ENCODE results near the gene BTN1A1.
A peak's percentile ranks its signal among the peaks of the same experiment; 100 is the strongest.
"Not testable (repeated sequence)": the region's sequence is repeated elsewhere in the genome, so short reads cannot be mapped to it uniquely, and the experiment has no call there.

BTN1A1 gene, protein sequence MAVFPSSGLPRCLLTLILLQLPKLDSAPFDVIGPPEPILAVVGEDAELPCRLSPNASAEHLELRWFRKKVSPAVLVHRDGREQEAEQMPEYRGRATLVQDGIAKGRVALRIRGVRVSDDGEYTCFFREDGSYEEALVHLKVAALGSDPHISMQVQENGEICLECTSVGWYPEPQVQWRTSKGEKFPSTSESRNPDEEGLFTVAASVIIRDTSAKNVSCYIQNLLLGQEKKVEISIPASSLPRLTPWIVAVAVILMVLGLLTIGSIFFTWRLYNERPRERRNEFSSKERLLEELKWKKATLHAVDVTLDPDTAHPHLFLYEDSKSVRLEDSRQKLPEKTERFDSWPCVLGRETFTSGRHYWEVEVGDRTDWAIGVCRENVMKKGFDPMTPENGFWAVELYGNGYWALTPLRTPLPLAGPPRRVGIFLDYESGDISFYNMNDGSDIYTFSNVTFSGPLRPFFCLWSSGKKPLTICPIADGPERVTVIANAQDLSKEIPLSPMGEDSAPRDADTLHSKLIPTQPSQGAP

DNA sequence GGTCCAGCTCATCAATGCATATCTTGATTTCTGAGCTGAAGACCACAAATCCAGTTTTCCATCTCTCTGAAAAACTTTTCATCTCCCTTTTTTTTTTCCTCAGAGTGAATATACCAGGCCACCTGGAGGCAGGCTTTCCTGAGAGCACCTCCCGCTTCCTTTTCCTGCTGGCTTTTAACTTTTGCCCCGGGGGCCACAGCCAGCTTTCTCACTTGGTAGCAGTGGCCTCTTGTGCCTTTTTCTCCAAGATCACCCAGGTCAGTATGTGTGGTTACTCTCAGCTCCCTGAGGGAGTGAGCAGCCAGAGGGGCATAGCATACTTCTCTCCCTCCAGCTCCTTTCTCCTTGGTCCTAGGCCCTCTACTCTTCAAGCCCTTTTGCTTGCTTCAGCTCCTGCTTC lies at the start of gene BTN1A1:
TSS of gene BTN1A1 (plus strand) at position 202 of the 400 bp plus-strand sequence. CDS start 984 bp downstream, outside the sequence.
- DNase-seq, result no peak

DNA sequence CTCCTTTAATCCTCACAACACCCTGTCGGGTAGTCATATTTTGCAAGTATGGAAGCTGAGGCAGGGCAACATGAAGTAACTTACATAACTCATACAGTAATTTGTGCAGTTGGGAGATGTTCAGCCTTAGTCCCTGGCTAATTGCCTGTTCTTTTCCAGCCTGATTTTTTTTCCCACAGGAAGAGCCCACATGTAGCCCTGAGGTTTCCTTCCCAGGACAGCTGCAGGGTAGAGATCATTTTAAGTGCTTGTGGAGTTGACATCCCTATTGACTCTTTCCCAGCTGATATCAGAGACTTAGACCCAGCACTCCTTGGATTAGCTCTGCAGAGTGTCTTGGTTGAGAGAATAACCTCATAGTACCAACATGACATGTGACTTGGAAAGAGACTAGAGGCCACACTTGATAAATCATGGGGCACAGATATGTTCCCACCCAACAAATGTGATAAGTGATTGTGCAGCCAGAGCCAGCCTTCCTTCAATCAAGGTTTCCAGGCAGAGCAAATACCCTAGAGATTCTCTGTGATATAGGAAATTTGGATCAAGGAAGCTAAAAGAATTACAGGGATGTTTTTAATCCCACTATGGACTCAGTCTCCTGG lies 47.4 kb upstream of the BTN1A1 start:
- no peak for DNase-seq

DNA sequence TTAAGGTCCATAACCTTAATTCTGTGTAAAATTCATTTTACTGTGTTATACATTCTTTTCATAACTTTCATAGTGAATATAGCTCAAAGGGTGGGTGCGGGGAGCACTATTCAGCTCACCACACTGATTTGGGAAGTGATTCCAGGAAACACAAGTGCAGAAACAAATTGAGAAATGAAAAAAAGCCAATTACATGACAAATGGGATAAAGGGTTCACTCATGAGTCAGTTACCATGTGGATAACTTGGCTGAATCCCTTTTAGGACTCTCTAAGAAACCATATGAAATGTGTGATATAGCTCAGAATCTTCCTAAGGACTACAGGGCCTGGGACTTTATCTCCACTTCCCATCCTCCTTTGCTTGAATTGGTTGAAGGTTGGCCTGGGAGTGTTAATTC lies 45.5 kb upstream of the BTN1A1 start:
- no peak for DNase-seq

DNA sequence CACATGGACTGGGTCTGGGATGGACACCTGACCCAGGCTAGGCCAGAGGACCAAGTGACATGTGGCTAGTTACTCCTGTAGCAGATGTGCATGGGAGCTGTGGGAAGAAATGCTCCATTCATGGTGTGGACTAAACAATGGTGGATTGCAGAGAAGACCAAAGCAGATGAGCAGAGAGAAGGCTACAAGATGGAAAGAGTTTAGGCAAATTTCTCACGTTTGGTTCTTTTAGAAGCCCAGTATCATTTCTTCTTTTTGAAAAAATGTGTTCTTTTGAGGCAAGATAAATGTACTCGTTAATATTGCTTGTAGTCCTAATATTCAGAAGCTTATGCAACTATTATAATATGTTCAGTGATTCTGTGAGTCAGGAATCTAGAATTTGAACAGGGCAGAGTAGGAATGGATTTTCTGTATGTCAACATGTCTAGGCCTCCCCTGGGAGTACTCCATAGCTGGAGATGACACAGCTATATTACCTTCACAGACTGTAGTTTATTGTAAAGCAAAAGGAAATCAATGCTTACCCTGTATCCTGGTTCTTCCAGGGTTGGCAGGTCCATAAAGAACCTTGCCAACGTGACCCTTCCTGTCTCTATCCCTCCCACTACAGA lies 44.6 kb upstream of the BTN1A1 start:
- no peak for DNase-seq

DNA sequence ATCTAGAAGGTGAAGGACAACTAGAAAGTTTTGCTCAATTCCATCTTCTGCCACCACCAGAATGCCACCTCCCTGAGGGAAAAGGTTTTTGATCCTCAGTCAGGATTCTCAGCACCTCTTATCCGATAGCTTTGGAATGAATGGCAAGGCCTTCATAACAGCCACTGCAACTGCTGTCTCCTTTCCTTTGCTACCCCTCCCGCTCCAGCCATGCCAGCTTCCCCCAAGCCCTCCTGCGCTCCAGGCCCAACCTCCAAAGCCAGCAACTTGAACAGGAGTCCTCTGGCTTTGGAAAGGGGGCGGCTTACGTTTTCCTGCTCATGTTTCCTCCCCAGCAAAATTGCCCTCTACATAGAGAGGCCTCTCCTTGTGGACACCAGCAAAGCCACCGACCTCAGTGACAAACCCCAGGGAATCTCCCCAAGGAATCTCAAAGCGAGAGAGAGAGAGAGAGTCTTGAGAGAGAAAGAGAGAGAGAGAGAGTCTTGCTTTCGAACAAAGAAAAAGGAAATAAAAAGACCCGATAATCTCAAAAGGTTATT lies 42.8 kb upstream of the BTN1A1 start:
- DNase-seq, result peak; percentile 75

DNA sequence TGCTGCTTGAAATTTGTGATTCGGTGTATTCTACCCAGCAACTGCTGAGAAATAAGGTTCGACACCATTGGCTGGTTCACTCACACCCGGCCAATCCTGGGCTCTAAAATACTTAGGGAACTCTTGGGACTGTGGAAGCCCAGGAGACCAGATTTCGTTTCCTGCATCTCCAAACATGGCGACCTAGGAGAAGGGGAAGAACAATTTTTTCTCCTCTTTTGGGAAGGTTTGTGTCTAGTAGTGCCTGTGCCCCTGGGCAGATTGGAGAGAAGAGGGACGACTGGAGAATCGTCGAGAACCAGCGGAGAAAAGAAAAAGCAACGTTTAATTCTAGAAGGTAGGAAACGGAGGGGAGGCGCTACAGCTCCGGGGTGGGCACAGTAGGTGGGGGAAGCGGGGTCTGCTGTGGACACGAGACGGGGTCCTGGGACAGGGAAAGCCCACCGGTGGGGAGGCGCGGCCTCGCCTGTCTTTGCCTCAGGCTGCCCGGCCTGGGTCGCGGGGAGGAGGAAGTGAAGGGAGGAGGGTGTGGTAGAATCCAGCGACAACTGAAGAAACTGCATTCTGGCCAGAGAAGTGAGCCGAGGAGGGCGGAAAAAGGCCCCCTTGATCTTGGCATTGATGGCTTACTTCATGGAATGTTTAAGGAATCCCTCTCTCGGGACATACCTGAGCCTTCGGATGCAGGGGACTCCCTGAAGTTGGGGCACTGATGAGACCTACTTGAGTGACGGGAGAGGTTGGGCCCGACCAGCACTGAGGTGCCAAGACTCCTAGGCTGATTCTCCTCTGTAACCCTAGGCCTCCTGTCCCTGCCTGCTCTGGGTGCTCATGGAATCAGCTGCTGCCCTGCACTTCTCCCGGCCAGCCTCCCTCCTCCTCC lies 42.1 kb upstream of the BTN1A1 start, which contains the start of gene BTN2A1:
TSS of gene BTN2A1 (plus strand) at position 150 of the 883 bp plus-strand sequence. CDS start at position 832, 682 bp downstream.
- peak; percentile 92 for DNase-seq

DNA sequence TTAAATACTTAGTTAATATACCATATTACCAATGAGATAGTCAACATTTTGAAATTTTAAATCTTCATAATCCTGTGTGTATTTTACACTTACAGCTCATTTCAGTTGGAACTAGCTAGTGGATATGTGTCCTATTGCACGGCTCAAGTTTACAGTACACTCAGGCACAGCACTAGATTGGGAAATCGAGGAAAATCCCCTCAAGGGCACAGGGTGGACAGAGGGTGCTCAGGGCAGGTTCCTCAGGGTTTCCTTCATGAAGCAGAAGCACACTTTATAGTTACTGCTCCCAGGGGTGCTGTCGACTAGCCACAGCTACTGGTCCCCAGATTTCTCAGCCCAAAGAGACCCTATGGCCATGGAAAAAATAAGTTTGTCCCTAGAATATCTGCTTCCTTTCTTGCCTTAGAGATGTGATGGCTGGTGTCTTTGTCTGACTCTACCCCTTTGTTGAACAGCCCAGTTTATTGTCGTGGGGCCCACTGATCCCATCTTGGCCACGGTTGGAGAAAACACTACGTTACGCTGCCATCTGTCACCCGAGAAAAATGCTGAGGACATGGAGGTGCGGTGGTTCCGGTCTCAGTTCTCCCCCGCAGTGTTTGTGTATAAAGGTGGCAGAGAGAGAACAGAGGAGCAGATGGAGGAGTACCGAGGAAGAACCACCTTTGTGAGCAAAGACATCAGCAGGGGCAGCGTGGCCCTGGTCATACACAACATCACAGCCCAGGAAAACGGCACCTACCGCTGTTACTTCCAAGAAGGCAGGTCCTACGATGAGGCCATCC lies 40.9 kb upstream of the BTN1A1 start:
- DNase-seq, result no peak

DNA sequence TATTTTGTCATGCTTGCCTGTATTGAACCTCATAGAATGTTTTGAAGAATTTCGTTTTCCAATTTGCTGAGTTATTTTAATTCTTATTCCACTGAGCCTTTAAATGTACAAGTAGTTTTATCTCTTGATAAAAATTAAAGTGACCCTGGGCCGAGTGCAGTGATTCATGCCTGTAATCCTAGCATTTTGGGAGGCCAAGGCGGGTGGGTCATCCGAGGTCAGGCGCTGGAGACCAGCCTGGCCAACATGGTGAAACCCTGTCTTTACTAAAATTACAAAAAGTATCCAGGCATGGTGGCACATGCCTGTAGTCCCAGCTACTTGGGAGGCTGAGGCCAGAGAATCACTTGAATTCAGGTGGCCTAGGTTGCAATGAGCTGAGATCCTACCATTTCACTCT lies 38.8 kb upstream of the BTN1A1 start:
- not testable (repeated sequence) for DNase-seq

DNA sequence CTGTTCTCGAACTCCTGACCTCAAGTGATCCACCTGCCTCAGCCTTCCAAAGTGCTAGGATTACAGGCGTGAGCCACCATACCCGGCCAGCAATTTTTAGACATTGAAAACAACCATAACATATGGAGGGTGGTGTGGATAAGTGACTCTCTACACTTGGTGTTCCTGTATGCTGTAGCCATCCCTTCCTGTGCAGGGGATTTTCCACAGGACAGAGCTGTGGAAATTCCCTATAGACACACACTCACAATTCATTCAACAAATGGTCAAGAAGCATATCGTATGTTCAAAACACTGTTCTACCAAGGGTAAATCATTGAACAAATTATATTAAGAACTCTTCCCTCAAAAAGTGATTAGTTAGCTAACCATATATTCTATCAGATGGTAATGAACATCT lies 36.1 kb upstream of the BTN1A1 start:
- no peak for DNase-seq

DNA sequence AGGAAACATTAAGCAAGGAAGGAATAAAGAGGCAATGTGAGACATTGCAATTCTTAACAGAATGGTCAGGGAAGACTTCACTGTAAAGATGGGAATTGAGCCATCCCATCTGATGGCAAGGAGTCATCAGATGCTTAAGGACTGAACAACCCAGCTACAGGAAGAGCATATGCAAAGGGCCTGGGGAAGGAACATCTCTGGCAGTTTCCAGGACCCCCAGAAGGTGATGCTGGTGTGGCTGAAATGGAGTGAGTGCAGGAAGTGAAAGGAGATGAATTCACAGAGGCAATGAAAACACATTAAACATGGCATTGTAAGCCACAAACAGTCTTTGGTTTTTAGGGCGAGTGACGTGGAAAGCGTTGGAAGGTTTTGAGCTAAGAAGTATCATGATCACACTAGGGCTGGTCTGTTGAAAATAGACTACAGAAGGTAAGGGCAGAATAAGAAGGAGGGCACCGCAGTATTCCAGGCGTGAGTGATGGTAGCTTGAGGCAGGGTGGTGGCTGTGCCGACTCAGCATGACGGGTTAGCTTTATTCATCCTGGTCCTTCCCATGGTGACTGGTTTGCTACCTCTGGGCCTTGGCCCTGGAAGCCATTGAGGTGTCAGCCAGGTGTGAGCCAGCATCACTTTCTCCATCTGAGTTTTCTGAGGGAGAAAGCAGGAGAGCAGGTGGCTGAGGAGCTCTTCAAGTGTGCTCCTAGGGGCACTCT lies 35.5 kb upstream of the BTN1A1 start:
- DNase-seq, result no peak

DNA sequence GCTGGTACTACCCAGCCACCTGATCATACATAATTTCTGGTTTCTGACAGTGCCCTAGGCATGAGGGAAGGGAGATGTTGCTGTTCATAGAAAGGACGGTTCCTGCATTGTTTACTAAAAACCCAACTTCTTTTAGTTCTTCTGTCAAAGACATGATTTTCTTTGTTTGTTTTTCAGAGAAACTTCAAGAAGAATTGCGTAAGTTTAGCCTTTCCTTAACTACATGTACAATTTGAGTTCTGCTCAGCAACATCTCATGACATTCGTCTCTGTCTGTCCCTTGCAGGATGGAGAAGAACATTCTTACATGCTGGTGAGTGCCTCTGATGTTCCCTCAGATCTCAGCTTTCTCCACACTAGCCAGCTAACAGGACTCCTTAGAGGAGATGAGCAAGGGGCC lies 34.3 kb upstream of the BTN1A1 start:
- DNase-seq, result no peak

DNA sequence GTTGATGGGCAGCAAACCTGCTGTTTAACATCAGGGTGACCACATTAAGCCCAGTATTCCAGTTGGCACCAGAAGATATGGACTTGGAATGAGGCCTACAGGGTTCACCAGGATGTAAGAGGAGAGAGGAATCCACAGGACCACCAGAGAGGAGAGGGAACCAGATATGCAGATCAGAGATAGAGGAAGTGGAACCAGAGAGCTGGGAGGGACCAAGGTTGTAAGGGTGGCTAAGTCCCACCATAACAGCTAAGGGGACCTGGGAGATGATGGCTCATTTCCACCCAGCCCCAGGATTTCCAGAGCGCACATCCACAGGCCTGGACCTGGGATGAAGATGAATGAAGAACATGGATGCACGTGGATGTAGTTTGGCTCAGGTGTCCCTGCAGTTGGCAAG lies 31.3 kb upstream of the BTN1A1 start:
- no peak for DNase-seq

DNA sequence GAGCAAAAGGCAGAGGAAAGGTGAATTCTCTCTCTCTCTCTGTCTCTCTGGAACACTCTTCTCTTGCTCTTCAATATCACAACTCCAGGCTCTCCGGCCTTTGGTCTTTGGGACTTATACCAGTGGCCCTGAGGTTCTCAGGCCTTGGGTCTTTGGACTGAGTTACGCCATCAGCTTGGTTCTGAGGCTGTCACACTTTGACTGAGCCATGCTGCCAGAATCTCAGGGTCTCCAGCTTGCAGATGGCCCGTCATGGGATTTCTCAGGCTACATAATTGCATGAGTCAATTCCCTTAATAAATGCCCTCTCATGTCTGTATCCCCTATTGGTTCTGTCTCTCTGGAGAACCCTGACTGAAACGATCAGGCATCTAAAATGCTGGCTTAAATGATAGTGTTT lies 29.5 kb upstream of the BTN1A1 start:
- DNase-seq, result no peak

DNA sequence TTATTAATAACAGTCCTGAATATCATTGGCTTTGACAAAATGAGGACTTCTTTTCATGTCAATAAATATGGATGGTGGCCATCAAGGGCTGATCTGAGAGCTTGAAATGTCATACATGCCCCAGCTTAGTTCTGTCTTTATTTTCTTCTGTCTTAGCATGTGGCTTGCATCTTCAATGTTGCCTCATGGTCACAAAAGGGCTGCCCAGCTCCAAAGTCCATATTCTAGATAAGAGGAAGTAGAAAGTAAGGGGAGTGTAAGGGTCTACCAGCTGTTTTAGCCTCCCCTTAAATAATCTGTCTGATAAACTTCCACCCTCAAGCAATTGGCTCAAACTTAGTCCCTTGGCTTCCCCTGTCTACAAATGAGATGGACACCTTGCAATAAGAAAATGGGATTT lies 28.1 kb upstream of the BTN1A1 start:
- no peak for DNase-seq

DNA sequence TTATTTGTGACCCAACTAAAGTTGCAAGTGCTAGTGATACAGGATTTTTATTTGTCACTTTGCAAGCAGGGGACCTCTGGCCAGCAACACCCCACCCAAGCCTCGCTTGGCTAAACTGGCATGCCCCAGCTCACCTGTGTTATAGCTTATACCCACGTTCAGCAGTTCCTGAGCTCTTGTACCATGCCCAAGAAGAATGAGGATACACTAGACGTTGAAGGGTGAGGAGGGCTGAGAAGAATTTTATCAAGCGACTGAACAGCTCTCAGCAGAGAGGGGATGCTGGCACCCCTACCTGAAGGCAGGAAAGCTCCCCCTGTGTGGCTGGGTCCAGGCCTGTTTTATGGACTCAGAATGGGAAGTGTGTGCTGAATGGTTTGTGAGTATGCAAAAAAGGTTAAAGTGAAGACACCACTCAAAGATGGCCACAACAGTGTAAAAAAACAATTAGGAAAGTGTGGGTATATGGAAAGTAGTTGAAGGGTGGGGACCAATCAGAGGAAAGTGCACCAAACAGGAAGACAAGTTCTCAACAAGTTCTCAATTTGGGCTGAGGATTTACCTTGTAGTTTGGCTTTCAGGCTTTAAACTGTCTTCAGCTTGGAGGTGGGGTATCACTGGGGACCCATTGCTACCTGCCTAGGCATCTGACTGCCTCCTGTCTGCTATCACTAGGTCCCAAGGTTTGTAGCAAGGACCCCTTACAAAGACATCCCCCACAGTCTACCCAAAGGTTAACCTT lies 27.4 kb upstream of the BTN1A1 start:
- no peak for DNase-seq

DNA sequence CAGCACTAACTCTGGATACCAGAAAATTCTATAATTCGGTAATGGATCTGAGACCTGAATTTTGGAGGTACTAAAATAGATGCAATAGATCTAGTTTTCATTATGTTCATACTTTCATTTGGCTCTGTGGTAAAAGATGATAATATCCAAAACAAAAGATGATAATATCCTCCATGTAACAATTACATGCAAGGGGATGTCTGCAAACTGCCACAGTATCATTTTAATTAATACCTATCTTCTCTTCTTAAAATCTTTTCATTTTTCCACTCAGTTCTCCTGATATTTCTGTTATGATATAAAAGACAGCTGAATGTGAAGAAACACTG lies 26.7 kb upstream of the BTN1A1 start:
- DNase-seq, result no peak

DNA sequence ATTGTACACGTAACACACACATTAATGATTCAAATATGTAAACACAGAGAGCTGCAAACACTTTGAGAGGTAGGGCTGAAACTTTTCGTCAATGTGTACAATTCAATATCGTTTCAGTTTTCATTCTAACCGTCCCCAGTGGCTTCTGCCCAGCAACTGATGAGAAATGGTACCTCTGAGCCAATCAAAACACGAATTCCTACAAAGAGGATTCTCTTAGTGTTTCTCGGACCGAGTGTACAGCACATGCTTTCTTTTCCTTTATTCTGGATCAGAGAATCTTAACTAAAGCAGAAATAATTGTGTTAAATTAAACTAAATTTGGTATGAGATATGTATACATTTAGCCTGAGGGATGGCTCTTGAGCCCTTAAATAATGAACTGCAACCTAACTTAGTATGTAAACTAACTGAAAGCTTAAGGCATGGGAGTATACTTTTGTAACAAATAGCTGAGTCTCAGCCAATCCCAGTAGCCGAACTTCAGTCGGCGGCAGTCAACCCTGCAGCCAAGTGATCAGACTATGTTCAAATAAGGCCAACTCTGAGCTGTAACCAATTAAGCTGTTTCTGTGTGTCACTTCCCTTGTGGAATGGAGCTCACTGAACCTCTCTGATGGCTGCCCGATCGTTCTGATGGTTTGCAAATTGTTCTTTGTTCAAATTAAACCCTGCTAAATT lies 26.2 kb upstream of the BTN1A1 start:
- peak; percentile 88 for DNase-seq

DNA sequence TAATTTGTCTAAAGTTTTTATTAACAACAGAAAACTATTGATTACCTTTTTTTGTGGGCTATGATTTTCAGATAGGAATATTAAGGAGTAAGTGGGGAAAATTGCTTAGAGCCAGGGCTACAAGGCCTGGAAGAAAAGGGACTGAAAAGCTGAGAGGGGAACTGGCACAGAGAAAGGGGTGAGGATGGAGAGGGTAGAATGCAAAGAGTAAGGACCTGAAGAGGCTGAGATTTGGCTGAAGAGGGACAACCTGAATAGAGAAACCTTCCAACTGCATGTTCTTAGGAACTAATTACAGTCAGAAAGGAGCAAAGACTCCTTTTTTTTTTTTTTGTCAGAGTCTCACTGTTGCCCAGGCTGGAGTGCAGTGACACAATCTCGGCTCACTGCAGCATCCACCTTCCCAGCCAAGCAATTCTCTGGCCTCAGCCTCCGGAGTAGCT lies 25.6 kb upstream of the BTN1A1 start:
- DNase-seq, result no peak

Measured in right hindlimb (tissue), 1 donor.